ENCODE measurements around the gene ANKRD17. TPM values are rescaled to one million over a fixed set of nuclear protein-coding genes. Genes with fewer than 3 reads are reported as not detected.
A peak's percentile ranks its signal among the peaks of the same experiment; 100 is the strongest.

Gene ANKRD17
- total RNA-seq, 1 donor from 2014 or later: 91.9 TPM

DNA sequence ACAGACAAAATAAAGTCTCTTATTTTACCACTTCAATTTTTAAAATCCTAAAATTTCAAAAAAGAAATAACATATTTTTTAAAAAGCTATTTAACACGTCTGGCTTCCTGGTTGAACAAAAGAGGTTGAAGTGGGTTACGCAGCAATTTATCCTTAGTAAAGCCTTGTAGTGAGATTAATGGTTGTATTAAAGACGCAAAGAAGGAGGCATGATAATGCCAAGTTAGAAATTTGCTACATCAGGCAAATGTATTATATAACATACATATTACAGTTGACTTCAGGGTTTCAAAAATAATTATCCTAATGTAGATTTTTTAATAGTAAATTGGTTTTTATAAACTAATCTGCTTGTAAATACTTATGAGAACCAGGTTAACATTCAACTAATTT, 35.3 kb downstream of the ANKRD17 start:
- no peaks in the 10 kb centered on the region for H3K9me3 Mint-ChIP-seq (ENCODE audit: unreplicated experiment)
- no peaks in the 10 kb centered on the region for H3K36me3 Mint-ChIP-seq (ENCODE audit: low read depth, unreplicated experiment)
- Histone ChIP-seq H3K4me3 (ENCODE audit: insufficient read depth, low read depth, low read length) (peak overlapping the region; percentile 83), H2AFZ (ENCODE audit: low read depth, low read length) (no peak overlapping the region), H3K79me2 (ENCODE audit: insufficient read depth, low read length) (peaks cover 84% of the 10 kb centered on the region), H3K9me3 (ENCODE audit: insufficient read depth, low read depth, low read length) (no peaks in the 10 kb centered on the region), H3K4me1 (ENCODE audit: insufficient read depth, low read length) (peaks cover 11% of the 10 kb centered on the region), H3K27ac (ENCODE audit: low read depth, low read length) (peak overlapping the region; percentile 59), H3K9ac (ENCODE audit: low read length) (no peak overlapping the region), H4K20me1 (ENCODE audit: insufficient read depth, low read length) (peaks cover 30% of the 10 kb centered on the region), H3K27me3 (ENCODE audit: insufficient read depth, low read length) (no peaks in the 10 kb centered on the region), H3K36me3 (ENCODE audit: insufficient read depth, low read length) (peaks cover under 1% of the 10 kb centered on the region), H3K4me2 (ENCODE audit: low read length) (peak overlapping the region; percentile 84)
- no peak overlapping the region for H3K4me3 Mint-ChIP-seq (ENCODE audit: unreplicated experiment)
- peak; percentile 6 for DNase-seq (ENCODE audit: low read depth)
- peaks cover 10% of the 10 kb centered on the region for H3K4me1 Mint-ChIP-seq (ENCODE audit: low read depth, unreplicated experiment)
- no peak for TF ChIP-seq EZH2 (IDR thresholded peaks at IDR 0.05; ENCODE audit: insufficient read depth, low read length)
- no peak for TF ChIP-seq CTCF (IDR thresholded peaks at IDR 0.05; ENCODE audit: insufficient read depth, low read depth, low read length)
- peak overlapping the region; percentile 90 for H3K27ac Mint-ChIP-seq (ENCODE audit: unreplicated experiment)
- no peak for FAIRE-seq
- no peaks in the 10 kb centered on the region for H3K27me3 Mint-ChIP-seq (ENCODE audit: low read depth, unreplicated experiment)

GRCh38 chr4:73222466-73223257, 35.9 kb downstream of the ANKRD17 start:
- H3K4me3 Mint-ChIP-seq (ENCODE audit: unreplicated experiment): no peak overlapping the region
- H3K4me2 ChIP-seq (ENCODE audit: low read length): peak overlapping the region; percentile 84
- no peaks in the 10 kb centered on the region for H3K36me3 Mint-ChIP-seq (ENCODE audit: low read depth, unreplicated experiment)
- peak overlapping the region; percentile 83 for H3K4me3 ChIP-seq (ENCODE audit: insufficient read depth, low read depth, low read length)
- H3K36me3 ChIP-seq (ENCODE audit: insufficient read depth, low read length): no peaks in the 10 kb centered on the region
- peak overlapping the region; percentile 19 for H2AFZ ChIP-seq (ENCODE audit: low read depth, low read length)
- peaks cover 36% of the 10 kb centered on the region for H4K20me1 ChIP-seq (ENCODE audit: insufficient read depth, low read length)
- no peaks in the 10 kb centered on the region for H3K9me3 ChIP-seq (ENCODE audit: insufficient read depth, low read depth, low read length)
- peaks cover 11% of the 10 kb centered on the region for H3K4me1 ChIP-seq (ENCODE audit: insufficient read depth, low read length)
- no peaks in the 10 kb centered on the region for H3K27me3 ChIP-seq (ENCODE audit: insufficient read depth, low read length)
- FAIRE-seq (peak; percentile 99), DNase-seq (ENCODE audit: low read depth) (peak; percentile 97)
- H3K27me3 Mint-ChIP-seq (ENCODE audit: low read depth, unreplicated experiment): no peaks in the 10 kb centered on the region
- peak overlapping the region; percentile 89 for H3K9ac ChIP-seq (ENCODE audit: low read length)
- H3K4me1 Mint-ChIP-seq (ENCODE audit: low read depth, unreplicated experiment): peaks cover 10% of the 10 kb centered on the region
- no peak overlapping the region for H3K27ac Mint-ChIP-seq (ENCODE audit: unreplicated experiment)
- peak overlapping the region; percentile 90 for H3K27ac ChIP-seq (ENCODE audit: low read depth, low read length)
- TF ChIP-seq EZH2 (IDR thresholded peaks at IDR 0.05; ENCODE audit: insufficient read depth, low read length) (no peak), CTCF (IDR thresholded peaks at IDR 0.05; ENCODE audit: insufficient read depth, low read depth, low read length) (no peak)
- peaks cover 84% of the 10 kb centered on the region for H3K79me2 ChIP-seq (ENCODE audit: insufficient read depth, low read length)
- H3K9me3 Mint-ChIP-seq (ENCODE audit: unreplicated experiment): no peaks in the 10 kb centered on the region

GRCh38 chr4:73221734-73222133, 36.9 kb downstream of the ANKRD17 start:
- Histone ChIP-seq H3K4me2 (ENCODE audit: low read length) (peak overlapping the region; percentile 84), H3K9me3 (ENCODE audit: insufficient read depth, low read depth, low read length) (no peaks in the 10 kb centered on the region), H3K27ac (ENCODE audit: low read depth, low read length) (peak overlapping the region; percentile 90), H3K9ac (ENCODE audit: low read length) (peak overlapping the region; percentile 89), H4K20me1 (ENCODE audit: insufficient read depth, low read length) (peaks cover 45% of the 10 kb centered on the region), H3K4me3 (ENCODE audit: insufficient read depth, low read depth, low read length) (peak overlapping the region; percentile 83), H3K4me1 (ENCODE audit: insufficient read depth, low read length) (peaks cover 11% of the 10 kb centered on the region), H3K27me3 (ENCODE audit: insufficient read depth, low read length) (no peaks in the 10 kb centered on the region), H2AFZ (ENCODE audit: low read depth, low read length) (no peak overlapping the region), H3K36me3 (ENCODE audit: insufficient read depth, low read length) (no peaks in the 10 kb centered on the region), H3K79me2 (ENCODE audit: insufficient read depth, low read length) (peaks cover 84% of the 10 kb centered on the region)
- Mint-ChIP-seq H3K27ac (ENCODE audit: unreplicated experiment) (peak overlapping the region; percentile 56), H3K4me1 (ENCODE audit: low read depth, unreplicated experiment) (peaks cover 10% of the 10 kb centered on the region), H3K9me3 (ENCODE audit: unreplicated experiment) (no peaks in the 10 kb centered on the region), H3K4me3 (ENCODE audit: unreplicated experiment) (no peak overlapping the region), H3K27me3 (ENCODE audit: low read depth, unreplicated experiment) (no peaks in the 10 kb centered on the region), H3K36me3 (ENCODE audit: low read depth, unreplicated experiment) (no peaks in the 10 kb centered on the region)
- FAIRE-seq: no peak
- no peak for TF ChIP-seq CTCF (IDR thresholded peaks at IDR 0.05; ENCODE audit: insufficient read depth, low read depth, low read length)
- no peak for TF ChIP-seq EZH2 (IDR thresholded peaks at IDR 0.05; ENCODE audit: insufficient read depth, low read length)
- no peak for DNase-seq (ENCODE audit: low read depth)
